Neural cell (in vitro differentiated cells): ENCODE measurements around the gene CD8B2. TPM values are rescaled to one million over a fixed set of nuclear protein-coding genes. Genes with fewer than 3 reads are reported as not detected.

ENCODE experiments used
- H2AFZ ChIP-seq: fragments of 200-600, 300-800 bp; sonication (generic), shearing (Covaris generic); 2 replicates; pipeline ENCODE4 v1.6.0; 2014; ENCODE audit warnings: low read depth, mild to moderate bottlenecking, antibody characterized with exemption, low read length, moderate library complexity
- H3F3A ChIP-seq: fragments of 200-600 bp; shearing (Covaris generic); 2 replicates; pipeline ENCODE4 v1.6.1; 2016; ENCODE audit warnings: mild to moderate bottlenecking, moderate library complexity, mixed read lengths, antibody characterized with exemption, low read length; ENCODE audit not compliant: insufficient read depth, poor library complexity, severe bottlenecking
- H3K27ac ChIP-seq: fragments of 200-600, 300-800 bp; sonication (generic), shearing (Covaris generic); 2 replicates; pipeline ENCODE4 v1.5.1; 2014; ENCODE audit warnings: mild to moderate bottlenecking, low read length, moderate library complexity
- H3K27me3 ChIP-seq: fragments of 300-800, 200-600 bp; sonication (generic), shearing (Covaris generic); 2 replicates; pipeline ENCODE4 v1.6.0; 2014; ENCODE audit warnings: mild to moderate bottlenecking, low read depth, low read length, moderate library complexity; ENCODE audit not compliant: insufficient read depth
- H3K36me3 ChIP-seq: fragments of 300-800, 200-600 bp; sonication (generic), shearing (Covaris generic); 2 replicates; pipeline ENCODE4 v1.5.1; 2014; ENCODE audit warnings: mild to moderate bottlenecking, antibody characterized with exemption, low read length, moderate library complexity; ENCODE audit not compliant: insufficient read depth
- H3K4me2 ChIP-seq: fragments of 300-800, 200-600 bp; sonication (generic), shearing (Covaris generic); 2 replicates; pipeline ENCODE4 v1.6.0; 2014; ENCODE audit warnings: mild to moderate bottlenecking, low read length
- H3K4me3 ChIP-seq: fragments of 300-800, 200-600 bp; sonication (generic), shearing (Covaris generic); 2 replicates; pipeline ENCODE4 v1.5.1; 2014; ENCODE audit warnings: mild to moderate bottlenecking, low read length, moderate library complexity
- H3K79me2 ChIP-seq: fragments of 200-600 bp; shearing (Covaris generic); replicated peaks from 2 replicates; pipeline ENCODE4 v1.6.0; 2014; ENCODE audit warnings: mild to moderate bottlenecking, low read length, moderate library complexity; ENCODE audit not compliant: insufficient read depth
- H3K9ac ChIP-seq: fragments of 300-800, 200-600 bp; sonication (generic), shearing (Covaris generic); 2 replicates; pipeline ENCODE4 v1.6.1; 2016; ENCODE audit warnings: mild to moderate bottlenecking, low read length, mixed read lengths
- H3K9me2 ChIP-seq: fragments of 200-600 bp; shearing (Covaris generic); 2 replicates; pipeline ENCODE4 v1.6.1; 2016; ENCODE audit warnings: mild to moderate bottlenecking, low read length, mixed read lengths; ENCODE audit not compliant: insufficient read depth
- H3K9me3 ChIP-seq: fragments of 200-600, 300-800 bp; sonication (generic), shearing (Covaris generic); 2 replicates; pipeline ENCODE4 v1.6.1; 2016; ENCODE audit warnings: mild to moderate bottlenecking, mixed run types, low read length, moderate library complexity, mixed read lengths
- H4K20me1 ChIP-seq: fragments of 200-600 bp; shearing (Covaris generic); 2 replicates; pipeline ENCODE4 v1.6.1; 2016; ENCODE audit warnings: mild to moderate bottlenecking, mixed run types; ENCODE audit not compliant: insufficient read depth
- CTCF ChIP-seq: fragments of 450-650 bp; IDR thresholded peaks from 2 replicates; pipeline ENCODE4 v1.5.1; 2014; ENCODE audit warnings: antibody characterized with exemption, mild to moderate bottlenecking, moderate library complexity; ENCODE audit not compliant: poor library complexity, severe bottlenecking
- EP300 ChIP-seq: fragments of 450-650 bp; conservative IDR thresholded peaks from 2 replicates; pipeline ENCODE4 v1.6.1; 2014; ENCODE audit warnings: antibody characterized with exemption, mild to moderate bottlenecking, moderate library complexity; ENCODE audit not compliant: poor library complexity, severe bottlenecking
- EZH2 ChIP-seq: fragments of 200-600, 300-800 bp; shearing (Covaris generic), sonication (generic); IDR thresholded peaks from 2 replicates; pipeline ENCODE4 v1.6.1; 2014; ENCODE audit warnings: antibody characterized with exemption, low read length, borderline replicate concordance, mild to moderate bottlenecking; ENCODE audit not compliant: insufficient read depth, poor library complexity, severe bottlenecking
- MXI1 ChIP-seq: fragments of 450-650 bp; conservative IDR thresholded peaks from 2 replicates; pipeline ENCODE4 v1.6.1; 2014; ENCODE audit warnings: antibody characterized with exemption, mild to moderate bottlenecking; ENCODE audit not compliant: poor library complexity, severe bottlenecking
- POLR2AphosphoS5 ChIP-seq: IDR thresholded peaks from 2 replicates; pipeline ENCODE4 v1.6.1; 2012
- RAD21 ChIP-seq: fragments of 450-650 bp; conservative IDR thresholded peaks from 2 replicates; pipeline ENCODE4 v1.6.1; 2014; ENCODE audit warnings: antibody characterized with exemption, mild to moderate bottlenecking, moderate library complexity
- REST ChIP-seq: IDR thresholded peaks from 2 replicates; pipeline ENCODE4 v1.6.1; 2012; ENCODE audit warnings: borderline replicate concordance
- SMC3 ChIP-seq: fragments of 450-650 bp; conservative IDR thresholded peaks from 2 replicates; pipeline ENCODE4 v1.6.1; 2014; ENCODE audit warnings: antibody characterized with exemption, mild to moderate bottlenecking, moderate library complexity; ENCODE audit not compliant: poor library complexity
- TAF1 ChIP-seq: IDR thresholded peaks from 2 replicates; pipeline ENCODE4 v1.6.1; 2012; ENCODE audit warnings: low read depth
- polyA plus RNA-seq: library from polyadenylated mRNA; depleted of rRNA; stranded (reverse); fragments of >200 nt; gene quantifications from 2 replicates; pipeline ENCODE4 v1.2.3, GENCODE V29; 2014

The CD8B2 gene
- polyA plus RNA-seq, 1 donor from 2014 or later: not detected

- no peak overlapping the region for H3K4me2 ChIP-seq
Measured at GRCh38 chr2:106551417-106552130, 64.4 kb downstream of the CD8B2 start.

GRCh38 chr2:106552921-106553320 lies 65.8 kb downstream of the CD8B2 start:
- Histone ChIP-seq H3K36me3 (no peaks in the 10 kb centered on the region), H3F3A (no peaks in the 10 kb centered on the region), H3K27ac (no peak overlapping the region), H3K9me3 (no peaks in the 10 kb centered on the region), H3K27me3 (no peaks in the 10 kb centered on the region), H2AFZ (no peak overlapping the region), H3K9me2 (no peaks in the 10 kb centered on the region), H4K20me1 (no peaks in the 10 kb centered on the region), H3K9ac (no peak overlapping the region), H3K4me3 (no peak overlapping the region), H3K79me2 (no peaks in the 10 kb centered on the region), H3K4me2 (no peak overlapping the region)
- TF ChIP-seq EZH2 (no peak), EP300 (no peak), SMC3 (no peak), POLR2AphosphoS5 (no peak), TAF1 (no peak), MXI1 (no peak), RAD21 (no peak), REST (no peak), CTCF (no peak)

More at GRCh38 chr2:106551417-106552130, 64.4 kb downstream of the CD8B2 start:
- Histone ChIP-seq H3F3A (no peaks in the 10 kb centered on the region), H3K9ac (no peak overlapping the region), H2AFZ (no peak overlapping the region), H3K4me3 (no peak overlapping the region), H4K20me1 (no peaks in the 10 kb centered on the region), H3K9me2 (no peaks in the 10 kb centered on the region), H3K27me3 (no peaks in the 10 kb centered on the region), H3K9me3 (no peaks in the 10 kb centered on the region), H3K79me2 (no peaks in the 10 kb centered on the region), H3K36me3 (no peaks in the 10 kb centered on the region), H3K27ac (no peak overlapping the region)
- no peak for TF ChIP-seq CTCF
